NB4 (cell line): ENCODE measurements around the gene UBE3A.

ENCODE experiments used
- CTCF ChIP-seq: IDR thresholded peaks from one replicate; pipeline ENCODE4 v1.5.1; 2012; ENCODE audit warnings: low read depth, low read length
- MAX ChIP-seq: IDR thresholded peaks from 2 replicates; pipeline ENCODE4 v1.6.1; 2011; ENCODE audit warnings: low read depth, low read length
- MYC ChIP-seq: IDR thresholded peaks from 2 replicates; pipeline ENCODE4 v1.6.1; 2011; ENCODE audit warnings: low read depth, low read length
- POLR2A ChIP-seq: IDR thresholded peaks from 2 replicates; pipeline ENCODE4 v1.6.1; 2011; ENCODE audit warnings: mild to moderate bottlenecking; ENCODE audit not compliant: insufficient read length; ENCODE audit errors: extremely low read depth

- TF ChIP-seq POLR2A (no peak), CTCF (no peak), MAX (no peak), MYC (no peak)
These were observed 11.8 kb downstream of the UBE3A start for GRCh38 chr15:25426896-25427610.
